ENCODE measurements around the gene HDAC2. TPM values are rescaled to one million over a fixed set of nuclear protein-coding genes. Genes with fewer than 3 reads are reported as not detected.

The HDAC2 gene
- total RNA-seq, 1 experiment from 2014 or later: 321 TPM

- Mint-ChIP-seq H3K36me3 (peaks cover 6% of the 10 kb centered on the region), H3K27me3 (ENCODE audit: low read depth) (no peaks in the 10 kb centered on the region), H3K9me3 (peaks cover 11% of the 10 kb centered on the region), H3K4me1 (peaks cover 55% of the 10 kb centered on the region), H3K27ac (peak overlapping the region; percentile 66), H3K4me3 (no peak overlapping the region)
- DNase-seq (ENCODE audit: low spot score) (no peak), ATAC-seq (peak; percentile 57)
- CTCF ChIA-PET: interaction anchor here (1.1 kb wide), 1 partner anchor 27 kb away, joined by 3 read pairs; no protein-coding TSS in a partner anchor
- POLR2A ChIA-PET: no interaction called here
- TF ChIP-seq CREB1 (CRISPR knock-in tag; IDR thresholded peaks at IDR 0.05) (no peak), ERG (CRISPR knock-in tag; IDR thresholded peaks at IDR 0.05) (no peak), AR (CRISPR knock-in tag; IDR thresholded peaks at IDR 0.05) (no peak), ATF6 (CRISPR knock-in tag; IDR thresholded peaks at IDR 0.05) (no peak), ATF2 (CRISPR knock-in tag; IDR thresholded peaks at IDR 0.05; ENCODE audit: borderline replicate concordance, low read depth) (no peak)
These were observed 36.6 kb upstream of the HDAC2 start for GRCh38 chr6:114007516-114007915.

GRCh38 chr6:114001354-114001753 is 30.4 kb upstream of the HDAC2 start:
- DNase-seq (ENCODE audit: low spot score): no peak
- Mint-ChIP-seq H3K36me3 (peaks cover 21% of the 10 kb centered on the region), H3K4me1 (peaks cover 16% of the 10 kb centered on the region), H3K27ac (no peak overlapping the region), H3K4me3 (no peak overlapping the region), H3K9me3 (peaks cover 24% of the 10 kb centered on the region), H3K27me3 (ENCODE audit: low read depth) (no peaks in the 10 kb centered on the region)
- POLR2A ChIA-PET: no interaction called here
- no peak for ATAC-seq
- CTCF ChIA-PET: no interaction called here
- no peak for TF ChIP-seq ZSCAN18 (CRISPR knock-in tag; IDR thresholded peaks at IDR 0.05)
- TF ChIP-seq FOXK1 (CRISPR knock-in tag; IDR thresholded peaks at IDR 0.05): no peak
- no peak for TF ChIP-seq MLX (CRISPR knock-in tag; IDR thresholded peaks at IDR 0.05)
- TF ChIP-seq E2F1 (CRISPR knock-in tag; IDR thresholded peaks at IDR 0.05): no peak
- no peak for TF ChIP-seq ZNF396 (CRISPR knock-in tag; IDR thresholded peaks at IDR 0.05; ENCODE audit: borderline replicate concordance)
- no peak for TF ChIP-seq NR3C1 (CRISPR knock-in tag; conservative IDR thresholded peaks at IDR 0.05; ENCODE audit: low read depth)
- no peak for TF ChIP-seq NFE2L1 (CRISPR knock-in tag; IDR thresholded peaks at IDR 0.05)
- TF ChIP-seq TEAD4 (CRISPR knock-in tag; IDR thresholded peaks at IDR 0.05): no peak
- TF ChIP-seq KAT7 (CRISPR knock-in tag; IDR thresholded peaks at IDR 0.05; ENCODE audit: borderline replicate concordance): no peak
- no peak for TF ChIP-seq PRRX2 (CRISPR knock-in tag; IDR thresholded peaks at IDR 0.05)
- TF ChIP-seq SMAD4 (CRISPR knock-in tag; IDR thresholded peaks at IDR 0.05): no peak
- TF ChIP-seq AFF4 (CRISPR knock-in tag; IDR thresholded peaks at IDR 0.05; ENCODE audit: borderline replicate concordance): no peak
- TF ChIP-seq ZNF121 (CRISPR knock-in tag; IDR thresholded peaks at IDR 0.05): no peak
- TF ChIP-seq HMGXB4 (CRISPR knock-in tag; IDR thresholded peaks at IDR 0.05): no peak

Measured in WTC11 (cell line).